GM12865 (cell line): ENCODE data around the gene ARHGEF3.

ENCODE experiments used
- DNase-seq: peaks from one replicate; pipeline ENCODE4 v3.0.0; 2010; ENCODE audit warnings: low read depth
- H3K4me3 ChIP-seq: 2 replicates; pipeline ENCODE4 v1.5.1; 2011; ENCODE audit warnings: mild to moderate bottlenecking, low read depth, low read length, control low read depth
- TF ChIP-seq, protein P1 (sequence below): IDR thresholded peaks from 2 replicates; pipeline ENCODE4 v1.5.1; 2011; ENCODE audit warnings: low read length, control low read depth, low read depth, inconsistent platforms; ENCODE audit not compliant: insufficient read depth; ENCODE audit errors: missing control alignments

Gene ARHGEF3

DNA sequence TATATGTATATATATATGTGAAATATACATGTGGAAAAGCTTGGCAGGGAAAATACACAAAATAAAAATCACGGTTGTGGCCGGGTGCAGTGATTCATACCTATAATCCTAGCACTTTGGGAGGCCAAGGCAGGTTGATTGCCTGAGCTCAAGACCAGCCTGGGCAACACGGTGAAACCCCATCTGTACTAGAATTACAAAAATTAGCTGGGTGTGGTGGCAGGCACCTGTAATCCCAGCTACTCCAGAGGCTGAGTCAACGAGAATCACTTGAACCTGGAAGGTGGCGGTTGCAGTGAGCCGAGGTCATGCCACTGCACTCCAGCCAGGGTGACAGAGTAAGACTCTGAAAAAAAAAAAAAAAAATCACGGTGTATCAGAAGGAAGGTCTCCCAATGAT lies 20.8 kb upstream of the ARHGEF3 start:
- DNase-seq = no peak
- TF ChIP-seq, protein P1, sequence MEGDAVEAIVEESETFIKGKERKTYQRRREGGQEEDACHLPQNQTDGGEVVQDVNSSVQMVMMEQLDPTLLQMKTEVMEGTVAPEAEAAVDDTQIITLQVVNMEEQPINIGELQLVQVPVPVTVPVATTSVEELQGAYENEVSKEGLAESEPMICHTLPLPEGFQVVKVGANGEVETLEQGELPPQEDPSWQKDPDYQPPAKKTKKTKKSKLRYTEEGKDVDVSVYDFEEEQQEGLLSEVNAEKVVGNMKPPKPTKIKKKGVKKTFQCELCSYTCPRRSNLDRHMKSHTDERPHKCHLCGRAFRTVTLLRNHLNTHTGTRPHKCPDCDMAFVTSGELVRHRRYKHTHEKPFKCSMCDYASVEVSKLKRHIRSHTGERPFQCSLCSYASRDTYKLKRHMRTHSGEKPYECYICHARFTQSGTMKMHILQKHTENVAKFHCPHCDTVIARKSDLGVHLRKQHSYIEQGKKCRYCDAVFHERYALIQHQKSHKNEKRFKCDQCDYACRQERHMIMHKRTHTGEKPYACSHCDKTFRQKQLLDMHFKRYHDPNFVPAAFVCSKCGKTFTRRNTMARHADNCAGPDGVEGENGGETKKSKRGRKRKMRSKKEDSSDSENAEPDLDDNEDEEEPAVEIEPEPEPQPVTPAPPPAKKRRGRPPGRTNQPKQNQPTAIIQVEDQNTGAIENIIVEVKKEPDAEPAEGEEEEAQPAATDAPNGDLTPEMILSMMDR = no peak

DNA sequence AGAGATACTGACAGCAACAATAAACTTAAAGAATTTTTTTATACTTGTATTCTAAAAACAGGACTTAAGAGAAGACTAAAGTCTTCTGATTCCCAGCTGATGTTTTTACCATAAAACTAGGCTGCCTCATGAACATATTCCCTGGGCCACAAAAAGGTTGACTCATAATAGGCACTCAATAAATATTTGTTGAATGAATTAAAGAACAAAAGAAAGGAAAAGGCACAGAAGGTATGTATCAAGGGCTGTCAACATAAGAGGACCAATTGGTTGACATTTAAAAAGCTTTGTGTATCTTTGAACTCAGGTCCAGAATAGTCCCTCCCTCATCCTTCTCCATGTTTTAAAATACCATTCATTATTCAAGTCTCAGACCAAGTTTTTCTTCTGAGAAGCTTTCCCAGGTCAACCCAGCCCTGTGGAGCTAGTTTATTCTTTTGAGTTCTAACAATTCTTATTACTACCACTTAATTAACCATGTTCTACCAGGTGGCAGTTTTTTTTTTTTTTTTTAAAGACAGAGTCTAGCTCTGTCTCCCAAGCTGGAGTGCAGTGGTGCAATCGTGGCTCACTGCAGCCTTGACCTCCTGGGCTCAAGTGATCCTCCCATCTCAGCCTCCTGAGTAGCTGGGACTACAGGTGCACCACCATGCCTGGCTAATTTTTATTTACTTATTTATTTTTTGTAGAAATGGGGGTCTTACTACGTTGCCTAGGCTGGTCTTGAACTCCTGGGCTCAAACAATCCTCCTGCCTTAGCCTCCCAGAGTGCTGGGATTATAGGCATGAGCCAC lies 17.5 kb upstream of the ARHGEF3 start:
- no peak for DNase-seq
- TF ChIP-seq, protein P1 = no peak

More for the DNA sequence above, 20.8 kb upstream of the ARHGEF3 start:
- H3K4me3 ChIP-seq = no peak overlapping the region

DNA sequence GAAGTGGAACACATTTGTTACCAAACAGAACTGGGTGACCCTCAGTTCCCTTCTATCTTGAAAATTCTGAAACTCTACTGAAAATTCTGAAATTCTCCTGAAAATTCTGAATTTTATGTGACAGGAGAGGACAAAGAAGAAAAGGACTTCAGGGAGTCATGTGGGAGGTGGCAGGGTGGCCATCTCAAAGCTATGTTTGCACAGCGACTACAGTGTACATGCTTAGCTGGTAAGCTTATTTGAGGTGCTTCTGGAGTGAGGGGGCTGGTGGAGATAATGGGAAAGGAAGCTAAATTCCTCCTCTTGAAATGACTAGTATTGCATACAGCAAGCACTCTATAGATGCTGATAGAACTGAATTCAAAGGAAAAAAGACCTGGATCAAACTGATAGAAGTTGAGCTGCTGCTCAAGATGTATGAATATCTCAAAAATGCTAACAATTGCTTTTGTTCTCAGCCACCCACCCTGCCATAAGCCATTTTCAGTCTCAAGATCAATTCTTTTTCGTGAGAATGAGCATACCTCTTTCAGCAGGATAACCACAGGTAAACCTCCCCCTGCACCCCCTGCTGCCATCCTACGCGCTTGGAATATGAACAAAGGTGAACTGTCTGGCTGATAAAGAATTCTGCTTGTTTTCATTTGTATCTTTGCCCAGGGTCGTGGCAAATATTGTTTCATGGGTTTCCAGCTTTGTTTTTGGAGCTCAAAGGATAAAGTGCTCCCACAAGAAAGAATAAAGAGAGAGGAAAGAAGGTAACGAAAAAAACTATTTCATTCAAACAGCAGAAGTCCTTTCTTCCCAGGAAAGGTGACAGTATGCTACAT lies 16.6 kb upstream of the ARHGEF3 start:
- no peak overlapping the region for H3K4me3 ChIP-seq
- no peak for DNase-seq
- TF ChIP-seq, protein P1 = no peak

More for the DNA sequence above, 17.5 kb upstream of the ARHGEF3 start:
- H3K4me3 ChIP-seq = no peak overlapping the region

DNA sequence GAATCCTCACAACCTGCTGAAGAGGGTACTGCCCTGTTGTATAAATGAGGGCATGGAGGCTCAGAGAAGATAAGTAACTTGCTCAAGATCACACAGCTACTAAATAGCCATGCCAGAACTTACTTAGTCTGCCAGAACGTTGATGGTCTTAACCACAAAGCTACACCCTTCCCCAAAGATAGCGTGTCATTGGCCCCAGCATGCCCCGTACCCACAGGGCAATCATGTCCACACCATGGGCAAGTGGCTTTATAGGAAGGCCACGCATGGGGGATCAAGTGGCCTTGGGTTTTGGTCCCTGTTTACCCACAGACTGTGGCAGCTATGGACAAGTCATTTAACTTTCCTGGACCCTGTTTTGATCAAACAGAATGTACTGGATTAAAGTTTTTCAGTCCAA lies 15.9 kb upstream of the ARHGEF3 start:
- TF ChIP-seq, protein P1 = no peak
- no peak for DNase-seq
- H3K4me3 ChIP-seq = no peak overlapping the region

DNA sequence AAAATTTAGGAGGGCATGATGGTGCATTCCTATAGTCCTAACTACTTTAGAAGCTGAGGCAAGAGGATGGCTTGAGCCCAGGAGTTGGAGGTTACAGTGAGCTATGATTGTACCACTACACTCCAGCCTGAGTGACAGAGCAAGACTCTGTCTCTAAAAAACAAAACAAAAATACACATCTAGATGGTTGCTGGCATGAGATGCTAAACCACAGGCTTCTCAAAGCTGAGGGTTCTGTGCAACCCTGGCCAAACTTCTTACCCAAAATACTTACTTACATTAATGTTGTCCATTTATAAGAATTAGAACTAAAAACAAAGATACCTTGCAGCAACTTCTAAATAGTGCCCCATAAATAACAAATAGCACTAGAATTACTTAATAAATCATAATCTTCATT lies 14.3 kb upstream of the ARHGEF3 start:
- no peak overlapping the region for H3K4me3 ChIP-seq
- TF ChIP-seq, protein P1 = no peak
- DNase-seq = no peak

DNA sequence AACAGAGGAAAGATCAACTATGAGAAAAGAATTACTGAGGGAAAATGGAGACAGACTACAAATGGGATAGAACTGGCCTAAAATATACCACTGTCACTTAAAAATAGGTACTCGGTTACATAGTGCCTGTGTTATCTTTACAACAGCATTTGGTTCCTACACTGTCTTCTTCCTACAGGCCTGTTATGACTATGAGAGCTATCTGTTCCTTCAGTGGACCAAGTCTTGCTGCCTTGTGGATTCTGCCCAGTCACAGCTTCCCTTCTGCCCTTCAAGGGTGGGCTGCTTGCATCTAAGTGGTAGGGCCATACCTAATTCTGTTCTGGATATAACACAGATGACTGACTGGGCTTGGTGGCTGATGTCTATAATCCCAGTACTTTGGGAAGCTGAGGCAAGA lies 13.8 kb upstream of the ARHGEF3 start:
- no peak for DNase-seq
- no peak overlapping the region for H3K4me3 ChIP-seq
- TF ChIP-seq, protein P1 = no peak
